Lower lobe of right lung (tissue), 2 donors: Measurements from ENCODE around the gene CCDC85C. TPM values are rescaled to one million over a fixed set of nuclear protein-coding genes. Genes with fewer than 3 reads are reported as not detected.
A peak's percentile ranks its signal among the peaks of the same experiment; 100 is the strongest.

ENCODE experiments used
- ATAC-seq, 2 donors: fragments of 200-7000 bp; cut with Tn5 transposase; one replicate each; pipeline ENCODE4 v1.9.1; 2020 to 2022; ENCODE audit warnings: mild to moderate bottlenecking in 2 of 2, moderate library complexity in 2 of 2
- DNase-seq: peaks from one replicate; pipeline ENCODE4 v3.0.0-alpha.2; 2020
- H3K27ac ChIP-seq: fragments of 200-600 bp; one replicate; pipeline ENCODE4 v1.8.0; 2022
- H3K27me3 ChIP-seq: fragments of 200-600 bp; one replicate; pipeline ENCODE4 v1.8.0; 2022; ENCODE audit warnings: low read depth
- H3K36me3 ChIP-seq: fragments of 200-600 bp; one replicate; pipeline ENCODE4 v1.8.0; 2022; ENCODE audit warnings: mild to moderate bottlenecking
- H3K4me1 ChIP-seq: fragments of 200-600 bp; one replicate; pipeline ENCODE4 v1.8.0; 2022
- H3K4me3 ChIP-seq: fragments of 200-600 bp; one replicate; pipeline ENCODE4 v1.8.0; 2022; ENCODE audit warnings: mild to moderate bottlenecking
- H3K9me3 ChIP-seq: fragments of 200-600 bp; one replicate; pipeline ENCODE4 v1.8.0; 2022
- intact Hi-C: fragments of 100-400 bp; cut with DNase I; formaldehyde crosslinking; loops from one replicate; pipeline ENCODE4 v1.11.0; 2022
- total RNA-seq: library from RNA; stranded (reverse); fragmentation: NEBNext Ultra II Directional; extraction: Animal tissue kit (Norgen Biotek cat#: 25700); gene quantifications from one replicate; pipeline ENCODE4 v1.2.1, GENCODE V29; 2021
- TF ChIP-seq, protein P1 (sequence below): fragments of 200-600 bp; IDR thresholded peaks from one replicate; pipeline ENCODE4 v1.8.0; 2022; ENCODE audit warnings: antibody characterized with exemption, mild to moderate bottlenecking
- donor health status: DM: no; HTN: yes; CAD: no; lungs with severe emphysema.

The CCDC85C gene
- total RNA-seq, 1 donor from 2014 or later, result 15.3 TPM

GRCh38 chr14:99568567-99569560 is 35.1 kb downstream of the CCDC85C start:
- no peaks in the 10 kb centered on the region for H3K36me3 ChIP-seq
- H3K27me3 ChIP-seq, result no peaks in the 10 kb centered on the region
- H3K4me1 ChIP-seq, result peaks cover 80% of the 10 kb centered on the region
- H3K27ac ChIP-seq, result no peak overlapping the region
- intact Hi-C loops, result no loop called here
- no peak for ATAC-seq
- no peaks in the 10 kb centered on the region for H3K9me3 ChIP-seq
- TF ChIP-seq, protein P1, sequence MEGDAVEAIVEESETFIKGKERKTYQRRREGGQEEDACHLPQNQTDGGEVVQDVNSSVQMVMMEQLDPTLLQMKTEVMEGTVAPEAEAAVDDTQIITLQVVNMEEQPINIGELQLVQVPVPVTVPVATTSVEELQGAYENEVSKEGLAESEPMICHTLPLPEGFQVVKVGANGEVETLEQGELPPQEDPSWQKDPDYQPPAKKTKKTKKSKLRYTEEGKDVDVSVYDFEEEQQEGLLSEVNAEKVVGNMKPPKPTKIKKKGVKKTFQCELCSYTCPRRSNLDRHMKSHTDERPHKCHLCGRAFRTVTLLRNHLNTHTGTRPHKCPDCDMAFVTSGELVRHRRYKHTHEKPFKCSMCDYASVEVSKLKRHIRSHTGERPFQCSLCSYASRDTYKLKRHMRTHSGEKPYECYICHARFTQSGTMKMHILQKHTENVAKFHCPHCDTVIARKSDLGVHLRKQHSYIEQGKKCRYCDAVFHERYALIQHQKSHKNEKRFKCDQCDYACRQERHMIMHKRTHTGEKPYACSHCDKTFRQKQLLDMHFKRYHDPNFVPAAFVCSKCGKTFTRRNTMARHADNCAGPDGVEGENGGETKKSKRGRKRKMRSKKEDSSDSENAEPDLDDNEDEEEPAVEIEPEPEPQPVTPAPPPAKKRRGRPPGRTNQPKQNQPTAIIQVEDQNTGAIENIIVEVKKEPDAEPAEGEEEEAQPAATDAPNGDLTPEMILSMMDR, result no peak
- no peak overlapping the region for H3K4me3 ChIP-seq
- no peak for DNase-seq

DNA sequence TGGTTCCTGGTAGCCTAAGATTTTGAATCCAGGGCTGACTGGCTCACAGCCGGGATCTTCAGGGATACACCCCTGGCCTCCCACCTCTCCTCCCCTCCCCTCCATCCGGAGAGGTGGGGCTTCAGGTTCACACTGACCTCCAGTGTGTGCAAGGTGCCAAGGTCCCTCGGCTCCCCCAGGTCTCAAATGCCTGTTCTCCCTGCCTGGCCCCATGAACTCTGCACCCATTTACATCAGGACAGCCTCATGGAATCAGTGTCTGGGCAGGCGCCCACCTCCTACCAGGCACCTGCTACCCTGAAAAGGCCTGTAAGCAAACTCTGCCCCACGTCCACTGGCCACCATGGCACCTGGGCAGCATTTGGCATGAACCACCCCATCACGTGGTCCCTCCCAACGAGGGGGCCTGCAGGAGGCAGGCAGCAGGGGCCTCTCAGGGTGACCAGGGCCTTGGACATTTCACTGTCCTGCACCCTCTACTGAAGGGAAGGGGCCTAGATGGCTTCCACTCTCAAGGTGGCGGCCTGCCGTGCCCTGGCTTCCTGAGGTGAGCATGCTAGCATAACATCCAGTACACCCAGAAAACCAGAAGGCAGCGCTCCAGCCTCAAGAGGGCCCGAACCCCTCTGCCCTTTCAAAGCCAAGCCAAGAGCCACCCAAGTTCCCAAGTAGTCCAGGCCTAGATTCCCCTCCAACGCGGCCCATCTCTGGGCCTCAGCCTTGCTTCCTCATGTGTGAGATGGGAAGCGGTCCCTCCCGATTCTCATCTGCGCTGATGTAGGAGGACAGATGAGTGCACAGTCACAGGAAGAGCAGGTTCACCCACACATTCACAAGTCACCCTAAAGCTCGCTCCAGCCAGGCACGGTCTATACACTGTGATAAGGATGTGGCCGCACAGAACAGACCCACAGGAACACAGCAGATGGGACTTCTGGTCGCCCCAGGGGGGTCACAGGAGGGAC is 37.3 kb downstream of the CCDC85C start:
- no peak overlapping the region for H3K27ac ChIP-seq
- ATAC-seq, result no peak

GRCh38 chr14:99566009-99566389 is 38.0 kb downstream of the CCDC85C start:
- Histone ChIP-seq H3K27me3 (no peaks in the 10 kb centered on the region), H3K27ac (no peak overlapping the region), H3K4me3 (no peak overlapping the region), H3K36me3 (no peaks in the 10 kb centered on the region), H3K4me1 (peaks cover 63% of the 10 kb centered on the region), H3K9me3 (no peaks in the 10 kb centered on the region)
- intact Hi-C loops, result no loop called here
- TF ChIP-seq, protein P1, result no peak
- ATAC-seq, result peak in 1 of 2 donors; percentile 2
- DNase-seq, result no peak

More for the DNA sequence above, 37.3 kb downstream of the CCDC85C start:
- H3K4me1 ChIP-seq, result peaks cover 68% of the 10 kb centered on the region
- no peaks in the 10 kb centered on the region for H3K9me3 ChIP-seq
- intact Hi-C loops, result no loop called here
- DNase-seq, result no peak
- TF ChIP-seq, protein P1, result no peak
- no peaks in the 10 kb centered on the region for H3K27me3 ChIP-seq
- H3K36me3 ChIP-seq, result no peaks in the 10 kb centered on the region
- no peak overlapping the region for H3K4me3 ChIP-seq

- Histone ChIP-seq H3K27me3 (no peaks in the 10 kb centered on the region), H3K4me1 (peaks cover 59% of the 10 kb centered on the region), H3K4me3 (no peak overlapping the region), H3K27ac (no peak overlapping the region), H3K36me3 (no peaks in the 10 kb centered on the region), H3K9me3 (no peaks in the 10 kb centered on the region)
- ATAC-seq (no peak), DNase-seq (no peak)
- intact Hi-C loops, result no loop called here
- TF ChIP-seq, protein P1, result no peak
Observed at GRCh38 chr14:99565383-99565782, 38.6 kb downstream of the CCDC85C start.

GRCh38 chr14:99564926-99565259 is 39.1 kb downstream of the CCDC85C start:
- no peaks in the 10 kb centered on the region for H3K36me3 ChIP-seq
- H3K9me3 ChIP-seq, result no peaks in the 10 kb centered on the region
- ATAC-seq (no peak), DNase-seq (no peak)
- H3K27me3 ChIP-seq, result no peaks in the 10 kb centered on the region
- peaks cover 55% of the 10 kb centered on the region for H3K4me1 ChIP-seq
- TF ChIP-seq, protein P1, result no peak
- H3K4me3 ChIP-seq, result no peak overlapping the region
- H3K27ac ChIP-seq, result peak overlapping the region; percentile 34
- intact Hi-C loops, result no loop called here
